SK-N-SH (cell line): Measurements from ENCODE around the gene MCUB.

Experiments
- CHD2 ChIP-seq: fragments of 150-350 bp; IDR thresholded peaks from 2 replicates; pipeline ENCODE4 v1.6.1; 2018; ENCODE audit warnings: low read length; ENCODE audit not compliant: partially characterized antibody
- CTCF ChIP-seq: fragments of 200-600 bp; sonication (generic); IDR thresholded peaks from 2 replicates; pipeline ENCODE4 v1.6.1; 2017; ENCODE audit warnings: antibody characterized with exemption, mild to moderate bottlenecking, moderate library complexity
- GABPA ChIP-seq: IDR thresholded peaks from 2 replicates; pipeline ENCODE4 v1.4.0; 2012; ENCODE audit warnings: low read depth, mild to moderate bottlenecking
- GATA2 ChIP-seq: sonication (generic); formaldehyde crosslinking; IDR thresholded peaks from 2 replicates; pipeline ENCODE4 v1.5.0; 2020; ENCODE audit warnings: mild to moderate bottlenecking, missing genetic modification reagents
- JUND ChIP-seq: IDR thresholded peaks from 2 replicates; pipeline ENCODE4 v1.4.0; 2012
- MAX ChIP-seq: IDR thresholded peaks from 2 replicates; pipeline ENCODE4 v1.4.0; 2012; ENCODE audit warnings: low read depth
- NFIC ChIP-seq: IDR thresholded peaks from 2 replicates; pipeline ENCODE4 v1.4.0; 2012; ENCODE audit warnings: borderline replicate concordance
- NRF1 ChIP-seq: IDR thresholded peaks from 2 replicates; pipeline ENCODE4 v1.6.1; 2012; ENCODE audit warnings: low read depth, mild to moderate bottlenecking, low read length
- POLR2AphosphoS5 ChIP-seq: IDR thresholded peaks from 2 replicates; pipeline ENCODE4 v1.6.1; 2012; ENCODE audit warnings: low read depth, low read length
- RAD21 ChIP-seq: IDR thresholded peaks from 2 replicates; pipeline ENCODE4 v1.6.1; 2012; ENCODE audit warnings: mild to moderate bottlenecking, low read length
- REST ChIP-seq: IDR thresholded peaks from 2 replicates; pipeline ENCODE4 v1.6.1; 2012; ENCODE audit warnings: mild to moderate bottlenecking, low read depth, low read length, moderate library complexity
- SIN3A ChIP-seq: IDR thresholded peaks from 2 replicates; pipeline ENCODE4 v1.6.1; 2012; ENCODE audit warnings: low read depth, mild to moderate bottlenecking, low read length, moderate library complexity, borderline replicate concordance
- SMC3 ChIP-seq: IDR thresholded peaks from 2 replicates; pipeline ENCODE4 v1.6.1; 2012; ENCODE audit warnings: low read depth, low read length, improper control_type of control experiment
- TEAD4 ChIP-seq: IDR thresholded peaks from 2 replicates; pipeline ENCODE4 v1.4.0; 2012; ENCODE audit warnings: mild to moderate bottlenecking, borderline replicate concordance; ENCODE audit not compliant: insufficient read depth

GRCh38 chr4:109557433-109557832 is 2.6 kb upstream of the MCUB start:
- TF ChIP-seq POLR2AphosphoS5: no peak
- TF ChIP-seq SMC3: no peak
- TF ChIP-seq CTCF: no peak
- no peak for TF ChIP-seq REST
- no peak for TF ChIP-seq JUND
- TF ChIP-seq GABPA: no peak
- no peak for TF ChIP-seq RAD21
- no peak for TF ChIP-seq TEAD4
- no peak for TF ChIP-seq SIN3A
- TF ChIP-seq NFIC: no peak
- TF ChIP-seq NRF1: no peak
- TF ChIP-seq MAX: no peak
- no peak for TF ChIP-seq GATA2
- TF ChIP-seq CHD2: no peak
